Esophagus muscularis mucosa (tissue), 4 donors: ENCODE data around the gene GRM5. TPM values are rescaled to one million over a fixed set of nuclear protein-coding genes. Genes with fewer than 3 reads are reported as not detected.
"Not testable (repeated sequence)": the region's sequence is repeated elsewhere in the genome, so short reads cannot be mapped to it uniquely, and the experiment has no call there.

Experiments used
- DNase-seq: peaks from one replicate; pipeline ENCODE4 v3.0.0-alpha.2; 2017; ENCODE audit errors: extremely low spot score
- H3K27ac ChIP-seq, 4 donors: fragments of 200-600 bp; sonication (generic); replicated peaks in 1 of 4; 1 replicate in 3 of 4; 2 replicates in 1 of 4; pipeline ENCODE4 v1.5.1; 2016 to 2019; ENCODE audit warnings: mild to moderate bottlenecking in 1 of 4
- H3K27me3 ChIP-seq, 4 donors: fragments of 200-600 bp; sonication (generic); one replicate each; pipeline versions ENCODE4 v1.5.1 to v1.6.0; 2016 to 2019
- H3K36me3 ChIP-seq, 4 donors: fragments of 200-600 bp; sonication (generic); one replicate each; pipeline ENCODE4 v1.5.1; 2016 to 2019
- H3K4me1 ChIP-seq, 4 donors: fragments of 200-600 bp; sonication (generic); one replicate each; pipeline ENCODE4 v1.5.1; 2016 to 2019
- H3K4me3 ChIP-seq, 4 donors: fragments of 200-600 bp; sonication (generic); 1 replicate in 2 of 4; 2 replicates in 2 of 4; pipeline ENCODE4 v1.5.1; 2016 to 2019; ENCODE audit warnings: mild to moderate bottlenecking in 4 of 4, moderate library complexity in 1 of 4
- H3K9me3 ChIP-seq, 4 donors: fragments of 200-600 bp; sonication (generic); 1 replicate in 3 of 4; 2 replicates in 1 of 4; pipeline ENCODE4 v1.5.1; 2016 to 2019
- EP300 ChIP-seq: sonication (generic); formaldehyde crosslinking; IDR thresholded peaks from one replicate; pipeline ENCODE4 v1.6.1; 2017; ENCODE audit warnings: antibody characterized with exemption
- POLR2A ChIP-seq: fragments of 450-650 bp; IDR thresholded peaks from one replicate; pipeline ENCODE4 v1.6.1; 2017; ENCODE audit warnings: antibody characterized with exemption, moderate library complexity, mild to moderate bottlenecking, low read depth
- POLR2AphosphoS5 ChIP-seq, 2 donors: sonication (generic); formaldehyde crosslinking; IDR thresholded peaks; one replicate each; pipeline ENCODE4 v1.6.1; 2017; ENCODE audit warnings: antibody characterized with exemption in 2 of 2
- WGBS: methylation state at CpG from one replicate; pipeline ENCODE4 v1.1.5; 2018; 5-methylcytosine and 5-hydroxymethylcytosine counted together
- intact Hi-C: fragments of 100-400 bp; cut with DNase I; formaldehyde crosslinking; loops from one replicate; pipeline ENCODE4 v1.15.1; 2023
- total RNA-seq, 4 donors: library from RNA; depleted of rRNA; stranded (reverse); fragments of >200 nt; gene quantifications; one replicate each; pipeline versions ENCODE4 v1.1.0 to v1.2.1, GENCODE V29; 2016
- TF ChIP-seq, protein P1 (sequence below), 3 experiments: fragments of 200-600 bp in 2 of 3; fragments of 450-650 bp in 1 of 3; sonication (generic) in 2 of 3; IDR thresholded peaks; one replicate each; pipeline ENCODE4 v1.5.1; 2017 to 2019; ENCODE audit warnings: antibody characterized with exemption in 3 of 3, mild to moderate bottlenecking in 2 of 3, moderate library complexity in 1 of 3

GRM5 gene
- total RNA-seq, 4 donors from 2014 or later = not detected

DNA sequence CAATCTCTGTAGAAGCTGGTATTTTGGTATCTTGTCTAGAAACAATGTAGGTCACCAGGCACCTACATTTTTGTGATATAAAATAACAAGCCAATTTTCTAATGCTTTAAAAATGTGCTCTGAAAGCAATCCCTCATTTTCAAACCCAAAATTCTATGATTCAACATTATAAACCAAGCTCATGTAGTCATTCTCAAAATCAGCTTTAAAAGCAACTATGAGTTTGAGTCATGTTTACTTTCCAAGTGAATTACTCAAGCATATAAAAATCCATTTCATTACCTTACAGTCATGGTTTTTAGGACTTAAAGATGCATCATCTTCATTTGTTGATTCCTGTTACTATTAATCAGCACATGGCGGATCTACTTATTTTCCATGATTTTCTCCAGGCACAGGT is 216.4 kb downstream of the GRM5 start:
- 90% methylated on average over 1 of the region's 1 CpG for WGBS
- no peaks in the 10 kb centered on the region for H3K9me3 ChIP-seq
- H3K36me3 ChIP-seq = no peaks in the 10 kb centered on the region
- TF ChIP-seq, protein P1, sequence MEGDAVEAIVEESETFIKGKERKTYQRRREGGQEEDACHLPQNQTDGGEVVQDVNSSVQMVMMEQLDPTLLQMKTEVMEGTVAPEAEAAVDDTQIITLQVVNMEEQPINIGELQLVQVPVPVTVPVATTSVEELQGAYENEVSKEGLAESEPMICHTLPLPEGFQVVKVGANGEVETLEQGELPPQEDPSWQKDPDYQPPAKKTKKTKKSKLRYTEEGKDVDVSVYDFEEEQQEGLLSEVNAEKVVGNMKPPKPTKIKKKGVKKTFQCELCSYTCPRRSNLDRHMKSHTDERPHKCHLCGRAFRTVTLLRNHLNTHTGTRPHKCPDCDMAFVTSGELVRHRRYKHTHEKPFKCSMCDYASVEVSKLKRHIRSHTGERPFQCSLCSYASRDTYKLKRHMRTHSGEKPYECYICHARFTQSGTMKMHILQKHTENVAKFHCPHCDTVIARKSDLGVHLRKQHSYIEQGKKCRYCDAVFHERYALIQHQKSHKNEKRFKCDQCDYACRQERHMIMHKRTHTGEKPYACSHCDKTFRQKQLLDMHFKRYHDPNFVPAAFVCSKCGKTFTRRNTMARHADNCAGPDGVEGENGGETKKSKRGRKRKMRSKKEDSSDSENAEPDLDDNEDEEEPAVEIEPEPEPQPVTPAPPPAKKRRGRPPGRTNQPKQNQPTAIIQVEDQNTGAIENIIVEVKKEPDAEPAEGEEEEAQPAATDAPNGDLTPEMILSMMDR (IDR thresholded peaks at IDR 0.05) = no peak
- TF ChIP-seq POLR2A = no peak
- no peak for TF ChIP-seq POLR2AphosphoS5 (IDR thresholded peaks at IDR 0.05)
- TF ChIP-seq EP300 = no peak
- no peaks in the 10 kb centered on the region for H3K27me3 ChIP-seq
- H3K27ac ChIP-seq = no peak overlapping the region
- no peaks in the 10 kb centered on the region for H3K4me1 ChIP-seq
- DNase-seq = no peak
- H3K4me3 ChIP-seq = no peak overlapping the region
- intact Hi-C loops = no loop called here

DNA sequence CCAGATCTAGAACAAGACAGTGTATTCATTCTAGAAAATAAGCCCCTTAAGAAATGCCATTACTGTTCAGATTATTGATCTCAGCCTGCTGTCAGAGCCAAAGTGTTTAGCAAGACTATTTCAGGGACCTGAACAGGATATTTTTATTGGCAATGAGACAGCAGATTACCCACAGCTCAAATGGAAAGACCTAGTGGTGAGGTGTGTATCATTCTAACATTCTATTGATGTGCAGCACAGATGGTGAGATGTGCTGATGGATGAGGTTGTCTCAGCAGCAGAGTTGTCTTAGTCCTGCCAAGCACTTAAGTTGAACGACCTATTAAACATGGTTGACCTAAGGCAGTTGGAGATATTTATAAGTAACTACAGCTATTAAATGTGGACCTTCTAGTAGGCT is 219.5 kb downstream of the GRM5 start:
- H3K4me3 ChIP-seq, H3K27me3 ChIP-seq, intact Hi-C loops, DNase-seq, H3K36me3 ChIP-seq, H3K9me3 ChIP-seq, H3K4me1 ChIP-seq, H3K27ac ChIP-seq: not testable (repeated sequence)
- WGBS = 23% methylated on average over 1 of the region's 1 CpG

DNA sequence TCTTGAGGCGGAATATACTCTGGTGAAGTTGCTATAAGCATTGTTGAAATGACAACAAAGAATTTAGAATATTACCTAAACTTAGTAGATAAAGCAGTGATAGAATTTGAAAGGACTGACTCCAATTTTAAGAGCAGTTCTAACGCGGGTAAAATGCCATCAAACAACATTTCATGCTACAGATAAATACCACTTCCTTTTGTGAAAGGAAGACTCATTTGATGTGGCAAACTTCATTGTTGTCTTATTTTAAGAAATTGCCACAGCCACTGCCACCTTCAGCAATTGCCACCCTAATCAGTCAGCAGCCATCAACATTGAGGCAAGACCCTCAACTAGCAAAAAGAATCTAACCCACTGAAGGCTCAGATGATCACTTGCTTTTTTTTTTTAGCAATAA is 220.8 kb downstream of the GRM5 start:
- H3K9me3 ChIP-seq, H3K4me1 ChIP-seq, DNase-seq: not testable (repeated sequence)

DNA sequence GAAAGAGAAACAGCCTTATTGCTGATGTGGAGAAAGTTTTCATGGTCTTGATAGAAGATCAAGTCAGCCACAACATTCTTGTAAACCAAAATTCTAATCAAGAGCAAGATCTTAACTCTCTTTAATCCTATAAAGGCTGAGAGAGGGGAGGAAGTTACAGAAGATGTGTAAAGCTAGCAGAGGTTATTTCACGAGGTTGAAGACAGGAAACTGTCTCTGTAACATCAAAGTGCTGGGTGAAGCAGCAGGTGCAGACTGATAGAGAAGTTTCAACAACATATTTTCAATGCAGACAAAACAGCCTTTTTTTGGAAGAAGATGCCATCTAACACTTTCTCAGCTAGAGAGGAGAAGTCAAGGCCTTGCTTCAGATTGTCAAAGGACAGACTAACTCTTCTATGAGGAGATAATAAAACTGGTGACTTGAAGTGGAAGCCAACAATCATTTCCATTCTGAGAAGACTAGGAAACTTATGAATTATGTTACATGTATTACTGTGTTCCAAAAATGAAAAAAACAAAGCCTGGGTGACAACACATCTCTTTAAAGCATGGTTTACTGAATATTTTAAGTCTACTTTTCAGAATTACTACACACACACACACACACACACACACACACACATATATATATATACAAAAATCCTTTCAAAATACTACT is 221.9 kb downstream of the GRM5 start:
- H3K9me3 ChIP-seq, H3K36me3 ChIP-seq, H3K27me3 ChIP-seq, DNase-seq, H3K27ac ChIP-seq, H3K4me3 ChIP-seq, intact Hi-C loops, H3K4me1 ChIP-seq: not testable (repeated sequence)
- 58% methylated on average over 1 of the region's 1 CpG for WGBS

More for the DNA sequence above, 220.8 kb downstream of the GRM5 start:
- 86% methylated on average over 3 of the region's 3 CpGs for WGBS
- intact Hi-C loops, H3K36me3 ChIP-seq, H3K4me3 ChIP-seq, H3K27me3 ChIP-seq, H3K27ac ChIP-seq: not testable (repeated sequence)

DNA sequence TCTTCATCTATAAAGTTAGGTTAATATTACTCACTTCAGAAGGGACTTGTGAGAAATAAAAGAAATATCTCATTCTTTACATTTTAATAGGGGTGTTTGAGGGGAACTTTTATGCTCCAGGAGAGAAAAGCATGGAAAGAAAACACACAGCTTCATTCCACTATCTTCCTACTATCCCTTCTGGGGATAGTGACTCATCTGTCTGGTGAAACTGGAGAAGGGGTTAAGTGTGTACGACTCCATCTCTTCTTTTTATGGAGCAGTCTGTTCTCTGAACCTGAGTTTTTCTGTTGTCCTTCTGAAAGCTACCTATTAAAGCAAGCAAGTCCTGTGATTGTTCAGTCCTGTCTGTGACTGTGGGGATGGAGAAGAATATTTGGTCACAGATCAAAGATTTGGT is 227.6 kb downstream of the GRM5 start:
- H3K27ac ChIP-seq, H3K27me3 ChIP-seq, H3K36me3 ChIP-seq, H3K4me3 ChIP-seq, intact Hi-C loops, DNase-seq, H3K4me1 ChIP-seq, H3K9me3 ChIP-seq: not testable (repeated sequence)
- WGBS = 75% methylated on average over 1 of the region's 1 CpG

DNA sequence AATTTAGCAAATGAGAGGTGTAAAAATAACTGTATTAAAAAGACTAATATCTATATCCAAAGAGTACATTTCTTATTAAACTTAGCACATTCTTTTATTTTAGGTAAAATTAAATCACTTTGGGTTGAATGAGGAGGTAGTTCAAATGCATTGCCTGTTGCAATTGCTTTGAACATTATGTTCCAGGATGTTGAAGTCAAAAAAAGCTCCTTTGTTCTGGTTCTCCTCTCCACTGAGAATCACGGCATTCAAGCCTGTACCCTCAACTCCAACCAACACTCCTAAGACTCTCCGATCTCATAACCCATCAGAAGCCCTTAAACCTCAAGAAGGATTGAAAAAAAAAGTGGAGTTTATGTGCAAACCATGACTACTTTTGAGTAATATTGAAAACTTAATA is 230.1 kb downstream of the GRM5 start:
- 84% methylated on average over 2 of the region's 2 CpGs for WGBS
- H3K4me1 ChIP-seq, H3K4me3 ChIP-seq, intact Hi-C loops, H3K27me3 ChIP-seq, H3K36me3 ChIP-seq, DNase-seq, H3K9me3 ChIP-seq, H3K27ac ChIP-seq: not testable (repeated sequence)

DNA sequence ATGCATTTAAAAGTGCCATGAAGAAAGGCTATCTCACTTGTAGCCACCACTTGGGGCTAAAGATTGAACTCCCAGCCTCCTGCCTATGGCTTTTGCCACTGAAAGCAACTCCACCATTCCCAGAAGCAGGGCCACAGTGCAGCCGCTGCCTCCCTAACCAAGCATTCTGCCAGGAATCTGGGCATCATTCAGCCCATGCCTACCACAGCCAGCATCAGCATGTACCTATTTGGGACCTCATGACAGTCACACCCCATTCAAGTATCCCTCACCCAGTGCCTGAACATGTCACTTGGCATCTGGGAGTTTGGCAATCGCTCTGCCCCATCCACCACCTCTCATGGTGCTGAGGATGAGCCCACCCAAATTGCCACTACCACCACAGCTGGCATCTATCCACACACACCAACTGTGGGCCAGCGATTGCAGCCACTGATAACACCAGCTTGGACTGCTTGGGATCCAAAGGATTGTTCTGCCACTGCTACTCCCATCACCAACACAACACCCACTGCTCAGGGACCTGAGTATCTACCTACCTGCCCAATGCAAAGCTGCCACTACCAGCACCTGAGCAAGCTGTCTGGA is 234.4 kb downstream of the GRM5 start:
- DNase-seq = no peak
- Histone ChIP-seq H3K36me3 (no peaks in the 10 kb centered on the region), H3K27ac (no peak overlapping the region), H3K9me3 (no peaks in the 10 kb centered on the region), H3K4me1 (no peaks in the 10 kb centered on the region), H3K27me3 (no peaks in the 10 kb centered on the region), H3K4me3 (no peak overlapping the region)
- WGBS = 100% methylated on average over 3 of the region's 3 CpGs
- intact Hi-C loops = no loop called here
- no peak for TF ChIP-seq POLR2A

DNA sequence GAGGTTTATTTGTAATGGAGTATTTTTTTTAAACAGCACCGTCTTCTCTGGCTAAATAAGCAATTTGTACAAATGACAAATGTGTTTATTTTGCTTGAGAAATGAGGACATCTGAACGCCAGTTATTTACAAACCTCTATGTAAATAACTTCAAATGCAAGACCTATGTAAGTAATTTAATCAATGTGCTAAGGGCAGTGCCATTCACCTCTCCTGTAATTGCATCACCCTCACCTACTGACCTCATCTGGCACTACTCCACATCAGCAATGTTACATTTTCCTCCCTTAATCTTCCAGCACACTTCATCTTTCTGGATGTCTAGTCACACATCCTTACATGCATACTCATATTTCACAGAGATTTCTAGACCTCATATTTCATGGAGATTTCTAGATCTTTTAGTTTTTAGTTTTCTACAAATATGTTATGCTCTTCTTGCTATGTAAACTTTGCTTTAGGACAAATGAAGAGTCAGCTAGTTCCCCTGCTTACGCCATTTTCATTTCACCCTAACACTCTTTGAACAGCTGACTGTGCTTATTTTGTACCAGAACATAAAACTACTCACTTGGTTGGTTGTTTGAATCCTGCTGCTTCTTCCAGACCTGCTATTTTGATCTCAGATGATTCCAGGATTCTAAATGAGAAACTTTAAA is 238.6 kb downstream of the GRM5 start:
- WGBS = 40% methylated on average over 3 of the region's 3 CpGs

More for the DNA sequence above, 238.6 kb downstream of the GRM5 start:
- no peak for DNase-seq
- no peaks in the 10 kb centered on the region for H3K36me3 ChIP-seq
- no peak overlapping the region for H3K27ac ChIP-seq
- no peak overlapping the region for H3K4me3 ChIP-seq
- no peaks in the 10 kb centered on the region for H3K4me1 ChIP-seq
- H3K27me3 ChIP-seq = no peaks in the 10 kb centered on the region
- intact Hi-C loops = no loop called here
- H3K9me3 ChIP-seq = no peaks in the 10 kb centered on the region
- TF ChIP-seq POLR2A (no peak), EP300 (no peak), POLR2AphosphoS5 (IDR thresholded peaks at IDR 0.05) (no peak)
- TF ChIP-seq, protein P1 (IDR thresholded peaks at IDR 0.05) = no peak
